GM12878 (cell line): ENCODE results near the gene GRAMD1B. TPM values are rescaled to one million over a fixed set of nuclear protein-coding genes. Genes with fewer than 3 reads are reported as not detected.

Experiments
- ATAC-seq: fragments of 200-7000 bp; cut with Tn5 transposase; 3 replicates; pipeline ENCODE4 v1.9.1; 2020; ENCODE audit warnings: mild to moderate bottlenecking, moderate library complexity
- BruUV-seq: library from RNA; stranded (reverse); fragments of 400-500 nt; replicated peaks from 2 replicates; lab custom pipeline; 2021; lab: Mats Ljungman, UMichigan
- CTCF ChIA-PET: fragments of 300-600 bp; sonication (Branson Sonifier 250); formaldehyde crosslinking; extraction: SDS; loops from one replicate; lab custom pipeline; 2021; ENCODE audit warnings: inconsistent platforms; lab: Yijun Ruan, JAX
- POLR2A ChIA-PET: fragments of 350-600 bp; formaldehyde crosslinking; extraction: SDS; loops from one replicate; lab custom pipeline; 2021; ENCODE audit warnings: inconsistent platforms; lab: Charles Lee
- RAD21 ChIA-PET: fragments of 300-600 bp; sonication (Branson Sonifier 250); formaldehyde crosslinking; loops from one replicate; lab custom pipeline; 2023; ENCODE audit warnings: antibody characterized with exemption; ENCODE audit not compliant: unreplicated experiment; lab: Charles Lee
- SMC1A ChIA-PET: fragments of 300-600 bp; sonication (Branson Sonifier 250); formaldehyde crosslinking; loops from one replicate; lab custom pipeline; 2023; ENCODE audit not compliant: unreplicated experiment, uncharacterized antibody; lab: Charles Lee
- DNase-seq: peaks from one replicate; pipeline ENCODE4 v3.0.0-alpha.2; 2011; ENCODE audit warnings: low read depth, low spot score
- FAIRE-seq: peaks from 3 replicates; lab custom pipeline; 2011; peaks lifted over from hg19 to GRCh38; lab: Jason Lieb, UNC
- H2AFZ ChIP-seq: 2 replicates; pipeline ENCODE4 v1.6.0; 2011; ENCODE audit warnings: low read depth, low read length, control low read depth; ENCODE audit not compliant: control insufficient read depth
- H3K27ac ChIP-seq: 2 replicates; pipeline ENCODE4 v1.5.1; 2011; ENCODE audit warnings: control low read depth; ENCODE audit not compliant: control insufficient read depth, insufficient read depth
- H3K27me3 ChIP-seq, 2 experiments: replicated peaks in 1 of 2; 2 replicates each; pipeline versions ENCODE4 v1.6.0 to v1.6.1; 2011; ENCODE audit warnings: low read length in 1 of 2; ENCODE audit not compliant: control insufficient read depth in 2 of 2, insufficient read depth in 2 of 2
- H3K36me3 ChIP-seq, 2 experiments: 2 replicates each; pipeline ENCODE4 v1.5.1; 2011; ENCODE audit warnings: low read length in 1 of 2; ENCODE audit not compliant: control insufficient read depth in 2 of 2, insufficient read depth in 2 of 2
- H3K4me1 ChIP-seq: 2 replicates; pipeline ENCODE4 v1.6.1; 2011; ENCODE audit warnings: mild to moderate bottlenecking, low read length, moderate library complexity, mixed read lengths; ENCODE audit not compliant: control insufficient read depth, insufficient read depth
- H3K4me2 ChIP-seq: 2 replicates; pipeline ENCODE4 v1.6.0; 2011; ENCODE audit warnings: control low read depth; ENCODE audit not compliant: control insufficient read depth, insufficient read depth
- H3K4me3 ChIP-seq: fragments of 200-600 bp; sonication (generic); 2 replicates; pipeline ENCODE4 v1.5.1; 2016
- H3K79me2 ChIP-seq: 2 replicates; pipeline ENCODE4 v1.6.0; 2011; ENCODE audit warnings: low read length; ENCODE audit not compliant: control insufficient read depth, insufficient read depth
- H3K9ac ChIP-seq: 2 replicates; pipeline ENCODE4 v1.8.0; 2011; ENCODE audit warnings: low read length, control low read depth, mixed read lengths; ENCODE audit not compliant: control insufficient read depth, insufficient read depth
- H3K9me3 ChIP-seq: replicated peaks from 3 replicates; pipeline ENCODE4 v1.5.1; 2011; ENCODE audit warnings: mild to moderate bottlenecking, low read length; ENCODE audit not compliant: control insufficient read depth, insufficient read depth
- H4K20me1 ChIP-seq: 2 replicates; pipeline ENCODE4 v1.6.0; 2011; ENCODE audit not compliant: control insufficient read depth, insufficient read depth
- SMAD5 ChIP-seq: IDR thresholded peaks from 2 replicates; pipeline ENCODE4 v1.6.1; 2016; ENCODE audit warnings: antibody characterized with exemption, low read depth
- SPI1 ChIP-seq: IDR thresholded peaks from 2 replicates; pipeline ENCODE4 v1.6.1; 2011; ENCODE audit warnings: low read depth, mild to moderate bottlenecking, low read length, moderate library complexity, borderline replicate concordance; ENCODE audit not compliant: insufficient read depth
- WGBS: methylation state at CpG from one replicate; pipeline ENCODE4 v1.1.6; 2016; ENCODE audit warnings: low lambda C conversion rate; ENCODE audit not compliant: insufficient replicate concordance, insufficient coverage; ENCODE audit errors: missing lambda C conversion rate; 5-methylcytosine and 5-hydroxymethylcytosine counted together
- in situ Hi-C: fragments of 300-500 bp; cut with MboI; formaldehyde crosslinking; loops from 9 replicates; pipeline ENCODE4 v1.14.3; 2018; ENCODE audit warnings: mixed read lengths
- intact Hi-C: fragments of 100-400 bp; cut with micrococcal nuclease; formaldehyde crosslinking; loops from one replicate; pipeline ENCODE4 v1.14.2; 2022; ENCODE audit not compliant: unreplicated experiment
- polyA plus RNA-seq, 11 experiments: library from polyadenylated mRNA; depleted of rRNA in 4 of 11; unstranded in 6 of 11; stranded (reverse) in 5 of 11; fragments of >200 nt; fragmentation: Nextera tagmentation in 4 of 11; fragmentation: Illumina TruSeq in 1 of 11; extraction: Ambion mirVana in 4 of 11; extraction: Trizol in 1 of 11; gene quantifications; 1 replicate in 1 of 11; 2 replicates in 10 of 11; pipeline versions ENCODE4 v1.2.1 to v1.2.3, GENCODE V29; 2011 to 2016; ENCODE audit warnings: inconsistent platforms in 2 of 11, missing spikeins in 2 of 11, low read depth in 1 of 11
- total RNA-seq, 4 experiments: library from RNA; depleted of rRNA in 3 of 4; stranded (reverse); fragments of >200 nt in 3 of 4; fragmentation: Illumina TruSeq in 1 of 4; extraction: Trizol in 1 of 4; gene quantifications; 2 replicates each; pipeline versions ENCODE4 v1.2.1 to v1.2.3, GENCODE V29; 2013 to 2021

The GRAMD1B gene
- total and polyA plus RNA-seq, 10 of the 15 experiments (the other 5 are each of a cell fraction or from before 2014, with no cell fraction given): 1.9 to 49.1 (median 26.9) TPM

DNA sequence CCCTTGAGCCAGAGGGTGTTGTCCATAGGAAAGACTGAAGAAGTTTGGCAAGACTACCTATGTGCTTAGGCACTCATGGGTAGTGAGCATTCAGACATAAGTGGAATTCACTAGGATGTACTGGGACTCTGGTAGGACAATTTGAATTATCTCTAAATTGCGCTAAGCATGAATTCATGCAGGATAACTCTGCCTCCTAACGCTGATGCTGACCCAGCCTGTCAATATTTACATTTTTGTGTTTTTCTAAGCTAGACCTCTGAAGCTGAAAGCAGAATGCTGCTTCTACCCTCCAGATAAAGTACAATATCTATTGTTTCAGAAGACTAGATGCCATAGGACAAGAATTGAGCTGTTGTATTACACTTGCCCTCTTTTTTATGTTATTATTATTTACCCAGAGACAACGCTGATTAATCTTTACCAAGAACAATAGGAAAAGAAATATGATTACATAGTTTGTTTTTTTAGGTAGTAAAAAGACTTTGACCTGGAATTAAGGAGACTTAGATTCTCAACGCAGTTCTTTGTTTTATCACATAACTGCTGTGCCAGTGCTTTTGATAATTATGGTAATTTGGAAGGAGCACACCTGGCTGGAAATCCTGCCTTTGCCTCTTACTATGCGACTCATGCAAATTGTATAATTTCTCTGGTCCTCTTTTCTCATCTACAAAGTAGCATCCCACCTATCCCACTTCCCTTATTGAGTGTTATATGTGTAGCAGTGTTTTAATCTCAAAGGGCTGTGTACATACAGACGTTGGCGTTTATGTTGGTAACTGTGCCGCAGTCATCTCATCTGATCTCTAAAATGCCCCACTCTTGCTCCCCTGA lies 21.2 kb upstream of the GRAMD1B start:
- H3K36me3 ChIP-seq: no peaks in the 10 kb centered on the region
- SMC1A ChIA-PET: interaction anchor here (0.7 to 8.1 kb wide), 26 partner anchors 8 to 542 kb away, joined by 3 to 244 read pairs (median 10); partner anchors contain the start of gene GRAMD1B
- H3K4me1 ChIP-seq: peaks cover 57% of the 10 kb centered on the region
- WGBS: 54% methylated on average over 8 of the region's 8 CpGs
- no peak overlapping the region for H3K9ac ChIP-seq
- BruUV-seq: no TSS peak
- no peaks in the 10 kb centered on the region for H3K9me3 ChIP-seq
- in situ Hi-C loops (loop anchor here (5.0 kb wide), 2 partner anchors 68 to 107 kb away; no protein-coding TSS in a partner anchor), intact Hi-C loops (loop anchor here (10.0 kb wide), 1 partner anchor 344 kb away; the partner anchor contains the start of gene HSPA8)
- POLR2A ChIA-PET: interaction anchor here (0.5 to 3.8 kb wide), 8 partner anchors 12 to 110 kb away, joined by 3 to 24 read pairs (median 4); no protein-coding TSS in a partner anchor
- H3K4me3 ChIP-seq: no peak overlapping the region
- H4K20me1 ChIP-seq: no peaks in the 10 kb centered on the region
- DNase-seq (no peak), FAIRE-seq (no peak), ATAC-seq (no peak; the same call in 2 of the 3 replicates)
- CTCF ChIA-PET: interaction anchor here (0.7 to 13.8 kb wide), 33 partner anchors 8 to 167 kb away, joined by 3 to 349 read pairs (median 11); partner anchors contain the start of gene GRAMD1B
- RAD21 ChIA-PET: interaction anchor here (0.5 to 6.7 kb wide), 23 partner anchors 10 to 196 kb away, joined by 3 to 212 read pairs (median 8); no protein-coding TSS in a partner anchor
- H3K27me3 ChIP-seq: no peaks in the 10 kb centered on the region
- H3K79me2 ChIP-seq: peaks cover 7% of the 10 kb centered on the region
- TF ChIP-seq SMAD5 (no peak), SPI1 (peak; percentile 63; the same call in 1 of the 2 replicates)
- peak overlapping the region; percentile 45 for H2AFZ ChIP-seq
- peak overlapping the region; percentile 13 for H3K27ac ChIP-seq
- H3K4me2 ChIP-seq: peak overlapping the region; percentile 26
